Activated T-helper 2 cell treated with anti-CD3 and anti-CD28 coated beads, Interferon-gamma antibody, Interleukin-2, Interleukin-4, amounts not matched to agents 10 μg/mL and 5 μg/mL and 100 μg/mL, durations not matched to agents 14 hours and 24 hours and 36 hours (primary cell): ENCODE data around the gene GMEB2. TPM values are rescaled to one million over a fixed set of nuclear protein-coding genes. Genes with fewer than 3 reads are reported as not detected.

ENCODE experiments used
- DNase-seq: peaks from one replicate; pipeline ENCODE4 v3.0.0; 2021; ENCODE audit warnings: low spot score
- H3K27ac Mint-ChIP-seq: one replicate; pipeline ENCODE4 v1.8.0; 2021; ENCODE audit warnings: mixed read lengths
- H3K27me3 Mint-ChIP-seq: one replicate; pipeline ENCODE4 v1.8.0; 2021; ENCODE audit warnings: low read depth, mixed read lengths
- H3K36me3 Mint-ChIP-seq: one replicate; pipeline ENCODE4 v1.8.0; 2021; ENCODE audit warnings: low read depth, mixed read lengths
- H3K4me1 Mint-ChIP-seq: one replicate; pipeline ENCODE4 v1.8.0; 2021; ENCODE audit warnings: low read depth, mixed read lengths
- H3K4me3 Mint-ChIP-seq: one replicate; pipeline ENCODE4 v1.8.0; 2021; ENCODE audit warnings: low read depth, mild to moderate bottlenecking, moderate library complexity, mixed read lengths
- H3K9me3 Mint-ChIP-seq: one replicate; pipeline ENCODE4 v1.8.0; 2021; ENCODE audit warnings: mixed read lengths
- intact Hi-C: fragments of 100-400 bp; cut with micrococcal nuclease; formaldehyde crosslinking; loops from one replicate; pipeline ENCODE4 v1.15.1; 2023
- total RNA-seq: library from RNA; stranded (reverse); gene quantifications from 2 replicates; pipeline ENCODE4 v1.2.3, GENCODE V29; 2022

The GMEB2 gene
- total RNA-seq, 1 donor from 2014 or later, result 13.6 TPM

DNA sequence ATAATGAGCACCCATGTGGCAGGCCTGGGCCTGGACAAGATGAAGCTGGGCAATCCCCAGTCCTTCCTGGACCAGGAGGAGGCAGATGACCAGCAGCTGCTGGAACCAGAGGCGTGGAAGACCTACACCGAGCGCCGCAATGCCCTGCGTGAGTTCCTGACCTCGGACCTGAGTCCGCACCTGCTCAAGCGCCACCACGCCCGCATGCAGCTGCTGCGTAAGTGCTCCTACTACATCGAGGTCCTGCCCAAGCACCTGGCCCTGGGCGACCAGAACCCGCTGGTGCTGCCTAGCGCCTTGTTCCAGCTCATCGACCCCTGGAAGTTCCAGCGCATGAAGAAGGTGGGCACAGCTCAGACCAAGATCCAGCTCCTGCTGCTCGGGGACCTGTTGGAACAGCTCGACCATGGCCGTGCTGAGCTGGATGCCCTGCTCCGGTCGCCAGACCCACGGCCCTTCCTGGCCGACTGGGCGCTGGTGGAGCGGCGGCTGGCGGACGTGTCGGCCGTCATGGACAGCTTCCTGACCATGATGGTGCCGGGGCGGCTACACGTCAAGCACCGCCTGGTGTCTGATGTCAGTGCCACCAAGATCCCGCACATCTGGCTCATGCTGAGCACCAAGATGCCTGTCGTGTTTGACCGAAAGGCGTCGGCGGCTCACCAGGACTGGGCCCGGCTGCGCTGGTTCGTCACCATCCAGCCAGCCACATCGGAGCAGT, 71.1 kb downstream of the GMEB2 start:
- intact Hi-C loops, result no loop called here
- peaks cover 3% of the 10 kb centered on the region for H3K27me3 Mint-ChIP-seq
- H3K27ac Mint-ChIP-seq, result no peak overlapping the region
- peaks cover 8% of the 10 kb centered on the region for H3K4me1 Mint-ChIP-seq
- no peak for DNase-seq
- H3K4me3 Mint-ChIP-seq, result no peak overlapping the region
- H3K36me3 Mint-ChIP-seq, result peaks cover 12% of the 10 kb centered on the region
- H3K9me3 Mint-ChIP-seq, result no peaks in the 10 kb centered on the region

DNA sequence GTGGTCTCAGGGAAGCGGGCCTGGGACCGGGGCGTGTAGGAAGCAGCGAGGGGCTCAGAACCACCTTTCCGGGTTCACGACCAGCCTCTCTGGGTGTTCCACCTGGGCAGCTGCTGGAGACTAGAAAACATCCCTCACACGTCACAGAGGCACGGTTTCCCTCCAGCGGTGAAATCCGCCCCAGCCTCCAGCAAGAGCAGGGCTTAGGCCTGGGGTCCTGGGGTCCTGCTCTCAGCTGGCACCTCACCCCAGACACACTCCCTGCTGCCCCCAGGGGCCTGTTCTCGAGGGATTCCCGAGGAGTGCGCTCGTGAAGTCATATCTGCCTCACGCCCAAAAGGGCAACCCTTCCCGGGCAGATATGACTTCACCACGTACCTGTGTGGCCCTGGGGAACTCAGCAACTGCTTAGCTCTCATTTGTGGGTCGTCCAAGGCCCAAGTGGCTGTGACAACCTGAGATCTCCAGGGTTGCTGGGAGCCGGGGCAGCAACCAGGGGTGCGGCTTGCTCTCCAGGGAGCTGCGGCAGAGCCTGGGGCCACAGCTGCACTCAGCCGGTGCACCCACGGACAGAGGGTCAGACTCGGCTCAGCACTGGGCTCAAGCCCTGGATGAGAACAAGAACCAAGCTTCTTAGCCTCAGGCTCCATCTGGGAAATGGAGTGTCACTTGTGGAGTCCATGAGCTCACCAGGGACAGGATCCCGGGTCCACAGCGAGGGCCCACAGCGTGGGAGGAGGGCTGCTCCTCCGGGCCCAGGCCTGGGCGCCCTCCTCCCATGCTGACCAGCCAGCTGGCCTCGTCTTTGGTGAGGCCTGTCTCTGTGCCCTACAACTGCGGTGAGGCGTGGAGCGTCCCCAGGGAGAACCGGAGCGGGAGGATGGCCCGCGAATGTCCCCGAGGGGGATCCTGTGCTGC, 72.3 kb downstream of the GMEB2 start:
- peaks cover 6% of the 10 kb centered on the region for H3K36me3 Mint-ChIP-seq
- peaks cover 8% of the 10 kb centered on the region for H3K4me1 Mint-ChIP-seq
- H3K9me3 Mint-ChIP-seq, result no peaks in the 10 kb centered on the region
- intact Hi-C loops, result loop anchor here (5.0 kb wide), 1 partner anchor 692 kb away; the partner anchor contains the start of gene TCFL5
- peaks cover 7% of the 10 kb centered on the region for H3K27me3 Mint-ChIP-seq
- H3K27ac Mint-ChIP-seq, result no peak overlapping the region
- peak overlapping the region; percentile 37 for H3K4me3 Mint-ChIP-seq
- DNase-seq, result no peak

DNA sequence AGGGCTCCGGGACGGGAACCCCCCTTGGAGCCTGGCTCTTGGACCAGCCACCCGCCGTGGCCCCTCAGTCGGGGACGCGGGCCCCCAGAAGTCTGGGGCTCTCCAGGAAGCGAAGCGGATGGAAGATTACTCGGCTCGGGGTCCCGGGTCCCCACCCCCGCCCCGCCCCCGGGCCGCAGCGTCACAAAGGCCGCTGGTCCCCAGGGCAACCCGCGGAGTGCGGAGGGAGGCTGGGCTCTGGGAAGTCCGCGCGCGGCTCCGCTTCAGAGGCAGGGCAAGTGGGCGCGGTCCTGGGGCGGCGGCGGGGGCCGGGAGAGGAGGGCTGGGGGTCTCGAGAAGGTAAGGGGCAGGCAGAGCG, 73.0 kb downstream of the GMEB2 start, which contains the start of gene FNDC11:
TSS of gene FNDC11 (plus strand) at position 227 of the 358 bp plus-strand sequence. CDS start 1,505 bp downstream, outside the sequence.
- intact Hi-C loops, result loop anchor here (1.0 to 5.0 kb wide), 5 partner anchors 15 to 692 kb away; partner anchors contain the start of genes GMEB2, PPDPF and TCFL5
- peaks cover 3% of the 10 kb centered on the region for H3K36me3 Mint-ChIP-seq
- peak within 1 kb of the TSS; percentile 42 for H3K4me3 Mint-ChIP-seq
- H3K27ac Mint-ChIP-seq, result no peak within 1 kb of the TSS
- no peak for DNase-seq
- peaks cover 12% of the 10 kb centered on the region for H3K27me3 Mint-ChIP-seq
- H3K4me1 Mint-ChIP-seq, result peaks cover 8% of the 10 kb centered on the region
- H3K9me3 Mint-ChIP-seq, result no peaks in the 10 kb centered on the region

DNA sequence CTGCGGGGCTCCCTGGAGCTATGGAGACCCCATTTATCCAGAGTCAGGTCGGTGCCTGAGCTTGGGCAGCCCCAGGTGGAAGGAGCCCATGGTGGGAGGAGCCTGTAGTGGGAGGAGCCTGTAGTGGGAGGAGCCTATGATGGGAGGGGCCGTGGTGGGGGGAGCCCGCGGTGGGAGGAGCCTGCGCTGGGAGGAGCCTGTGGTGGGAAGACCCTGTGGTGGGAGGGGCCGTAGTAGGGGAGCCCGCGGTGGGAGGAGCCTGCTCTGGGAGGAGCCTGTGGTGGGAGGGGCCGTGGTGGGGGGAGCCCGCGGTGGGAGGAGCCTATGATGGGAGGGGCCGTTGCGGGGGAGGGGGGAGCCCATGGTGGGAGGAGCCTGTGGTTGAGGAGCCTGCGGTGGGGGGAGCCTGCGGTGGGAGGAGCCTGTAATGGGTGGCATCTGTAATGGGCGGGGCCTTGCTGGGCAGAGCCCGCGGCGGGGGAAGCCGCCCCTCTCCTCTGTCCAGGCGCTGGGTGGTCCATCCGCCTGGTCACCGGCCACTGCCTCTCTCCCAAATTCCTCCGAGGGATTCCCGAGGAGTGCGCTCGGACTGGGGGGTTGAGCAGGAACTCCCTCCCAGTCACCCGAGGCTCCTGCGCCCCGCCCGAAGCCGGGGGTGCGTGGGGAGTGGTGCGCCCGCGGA, 73.5 kb downstream of the GMEB2 start:
- Mint-ChIP-seq H3K4me1 (peaks cover 8% of the 10 kb centered on the region), H3K27ac (no peak overlapping the region), H3K4me3 (peak overlapping the region; percentile 42), H3K27me3 (peaks cover 15% of the 10 kb centered on the region), H3K36me3 (no peaks in the 10 kb centered on the region), H3K9me3 (no peaks in the 10 kb centered on the region)
- DNase-seq, result peak; percentile 84
- intact Hi-C loops, result loop anchor here (1.0 to 5.0 kb wide), 5 partner anchors 15 to 691 kb away; partner anchors contain the start of genes GMEB2, PPDPF and TCFL5

DNA sequence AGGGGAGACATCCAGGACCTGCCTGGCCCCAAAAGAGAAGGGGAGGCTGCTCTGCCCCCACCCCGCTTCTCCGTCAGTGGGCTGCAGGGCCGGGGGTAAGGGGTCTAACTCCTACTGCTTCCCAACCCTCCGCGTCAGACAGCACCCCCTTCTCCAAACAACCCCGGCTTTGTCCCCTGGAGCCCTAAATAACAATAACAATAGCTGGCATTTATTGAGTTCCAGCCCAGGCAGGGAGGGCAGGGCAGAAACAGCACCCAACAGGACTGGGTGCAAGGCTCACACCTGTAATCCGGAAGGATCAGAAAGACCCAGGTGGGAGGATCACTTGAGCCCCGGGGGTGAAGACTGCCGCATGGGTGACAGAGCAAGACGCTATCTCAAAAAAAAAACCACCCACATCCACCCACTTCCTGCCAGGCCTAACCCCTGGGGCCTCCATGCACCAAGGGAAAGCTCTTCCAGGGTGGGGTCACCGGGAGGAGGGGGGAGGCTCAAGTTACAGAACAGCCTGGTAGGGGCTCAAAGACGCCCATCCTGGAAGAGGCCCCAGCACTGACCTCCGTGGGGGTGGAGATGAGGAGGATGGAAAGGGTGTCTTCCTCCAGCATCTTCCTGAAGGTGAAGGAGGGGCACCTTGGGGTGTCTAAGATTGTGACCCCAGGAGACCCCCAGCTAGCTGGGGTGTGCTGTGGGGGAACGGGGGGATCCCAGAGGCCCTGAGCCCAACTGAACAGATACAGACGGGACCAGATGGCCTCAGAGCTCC, 74.2 kb downstream of the GMEB2 start:
- no peaks in the 10 kb centered on the region for H3K36me3 Mint-ChIP-seq
- peak overlapping the region; percentile 62 for H3K27ac Mint-ChIP-seq
- intact Hi-C loops, result loop anchor here (1.0 to 5.0 kb wide), 5 partner anchors 16 to 690 kb away; partner anchors contain the start of genes GMEB2, PPDPF and TCFL5
- H3K4me1 Mint-ChIP-seq, result peaks cover 8% of the 10 kb centered on the region
- no peaks in the 10 kb centered on the region for H3K9me3 Mint-ChIP-seq
- DNase-seq, result peak; percentile 66
- peak overlapping the region; percentile 55 for H3K4me3 Mint-ChIP-seq
- H3K27me3 Mint-ChIP-seq, result peaks cover 15% of the 10 kb centered on the region

DNA sequence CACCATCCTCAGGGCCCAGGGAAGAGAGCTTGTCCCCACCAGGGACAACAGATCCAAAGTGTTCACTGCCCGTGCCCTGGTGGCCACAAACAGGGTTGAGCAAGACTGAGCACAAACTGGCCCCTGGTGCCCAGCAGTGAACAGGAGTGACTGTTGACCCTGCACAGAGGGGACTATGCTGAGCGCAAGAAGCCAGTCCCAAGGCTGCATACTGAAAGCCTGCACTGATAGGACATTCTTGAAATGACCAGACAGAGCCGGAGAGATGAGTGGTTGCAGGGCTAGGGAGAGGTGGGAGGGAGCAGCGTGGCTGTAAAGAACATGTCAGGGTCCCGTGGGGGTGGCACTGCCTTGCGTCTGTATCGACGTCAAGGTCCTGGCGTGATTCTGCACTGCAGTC, 75.8 kb downstream of the GMEB2 start:
- H3K36me3 Mint-ChIP-seq, result no peaks in the 10 kb centered on the region
- no peaks in the 10 kb centered on the region for H3K9me3 Mint-ChIP-seq
- no peak overlapping the region for H3K27ac Mint-ChIP-seq
- intact Hi-C loops, result loop anchor here (5.0 kb wide), 1 partner anchor 689 kb away; the partner anchor contains the start of gene TCFL5
- H3K4me3 Mint-ChIP-seq, result no peak overlapping the region
- peaks cover 8% of the 10 kb centered on the region for H3K4me1 Mint-ChIP-seq
- DNase-seq, result no peak
- peaks cover 15% of the 10 kb centered on the region for H3K27me3 Mint-ChIP-seq

DNA sequence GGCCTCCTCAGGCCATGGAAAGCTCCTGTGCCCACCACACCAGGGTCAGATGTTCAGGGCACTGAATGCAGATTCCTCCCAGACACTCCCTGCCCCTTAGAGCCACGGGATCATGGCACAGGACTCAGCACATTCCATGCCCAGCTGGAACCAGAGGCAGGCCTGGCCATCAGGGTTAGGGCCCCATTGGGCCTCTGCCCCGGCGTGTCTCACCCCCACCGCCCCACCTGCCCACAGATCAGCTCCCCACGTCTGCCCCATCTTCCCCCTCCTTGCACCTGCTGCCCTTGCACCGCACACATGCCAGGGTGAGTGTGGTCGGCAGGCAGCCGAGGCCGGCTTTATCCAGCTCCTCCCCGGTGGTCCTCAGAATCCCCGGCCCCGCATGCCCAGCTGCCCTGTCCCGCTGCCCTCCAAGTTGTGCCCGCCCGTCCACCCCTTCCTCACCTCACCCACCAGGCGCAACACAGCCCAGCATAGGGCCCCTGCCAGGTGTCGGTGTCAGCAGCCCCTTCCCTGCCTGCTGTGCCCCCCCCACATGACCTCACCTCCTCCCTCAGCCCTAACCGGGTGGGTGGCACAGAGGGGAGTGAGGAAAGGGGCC, 77.1 kb downstream of the GMEB2 start:
- Mint-ChIP-seq H3K27me3 (peaks cover 18% of the 10 kb centered on the region), H3K4me1 (peaks cover 8% of the 10 kb centered on the region), H3K36me3 (no peaks in the 10 kb centered on the region), H3K27ac (no peak overlapping the region), H3K9me3 (no peaks in the 10 kb centered on the region), H3K4me3 (no peak overlapping the region)
- intact Hi-C loops, result loop anchor here (5.0 kb wide), 1 partner anchor 687 kb away; the partner anchor contains the start of gene TCFL5
- DNase-seq, result no peak

DNA sequence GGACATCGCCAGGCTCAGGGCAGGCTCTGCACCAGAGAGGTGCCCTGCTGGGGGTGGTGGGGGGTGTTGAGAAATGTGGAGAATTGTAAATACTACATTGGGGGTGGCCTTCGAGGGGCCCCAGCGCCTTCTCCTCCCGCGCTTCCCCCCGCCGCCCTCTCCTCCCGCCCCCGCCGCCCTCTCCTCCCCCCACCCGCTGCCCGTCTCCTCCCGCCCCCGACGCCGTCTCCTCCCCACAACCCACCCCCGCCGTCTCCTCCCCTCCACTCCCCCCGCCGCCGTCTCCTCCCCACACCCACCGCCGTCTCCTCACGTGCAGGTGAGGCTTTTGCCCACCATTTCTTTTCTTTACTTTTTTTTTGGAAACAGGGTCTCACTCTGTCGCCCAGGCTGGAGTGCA, 77.9 kb downstream of the GMEB2 start:
- intact Hi-C loops, result no loop called here
- H3K27me3 Mint-ChIP-seq, result peaks cover 18% of the 10 kb centered on the region
- H3K27ac Mint-ChIP-seq, result no peak overlapping the region
- no peaks in the 10 kb centered on the region for H3K36me3 Mint-ChIP-seq
- H3K9me3 Mint-ChIP-seq, result no peaks in the 10 kb centered on the region
- no peak overlapping the region for H3K4me3 Mint-ChIP-seq
- peaks cover 8% of the 10 kb centered on the region for H3K4me1 Mint-ChIP-seq
- DNase-seq, result no peak

DNA sequence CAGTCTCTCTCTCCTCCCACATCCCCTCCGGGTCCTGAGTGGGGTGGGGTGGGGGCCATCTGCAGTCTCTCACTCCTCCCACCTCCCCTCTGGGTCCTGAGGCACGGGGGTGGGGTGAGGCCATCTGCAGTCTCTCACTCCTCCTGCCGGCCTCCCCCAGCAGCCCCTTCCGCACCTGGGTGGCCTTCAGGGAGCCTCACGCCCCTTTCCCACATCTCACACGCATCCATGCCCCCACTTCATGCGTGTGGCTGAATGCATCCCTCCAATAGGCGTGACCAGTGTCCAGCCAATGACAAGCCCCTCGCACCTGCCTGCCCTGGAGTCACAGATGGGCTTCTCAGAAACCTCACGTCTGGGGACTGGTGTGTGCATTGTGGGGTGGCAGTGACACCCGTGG, 78.4 kb downstream of the GMEB2 start:
- Mint-ChIP-seq H3K4me3 (no peak overlapping the region), H3K27ac (no peak overlapping the region), H3K27me3 (peaks cover 19% of the 10 kb centered on the region), H3K36me3 (no peaks in the 10 kb centered on the region), H3K4me1 (peaks cover 8% of the 10 kb centered on the region), H3K9me3 (no peaks in the 10 kb centered on the region)
- intact Hi-C loops, result no loop called here
- no peak for DNase-seq

DNA sequence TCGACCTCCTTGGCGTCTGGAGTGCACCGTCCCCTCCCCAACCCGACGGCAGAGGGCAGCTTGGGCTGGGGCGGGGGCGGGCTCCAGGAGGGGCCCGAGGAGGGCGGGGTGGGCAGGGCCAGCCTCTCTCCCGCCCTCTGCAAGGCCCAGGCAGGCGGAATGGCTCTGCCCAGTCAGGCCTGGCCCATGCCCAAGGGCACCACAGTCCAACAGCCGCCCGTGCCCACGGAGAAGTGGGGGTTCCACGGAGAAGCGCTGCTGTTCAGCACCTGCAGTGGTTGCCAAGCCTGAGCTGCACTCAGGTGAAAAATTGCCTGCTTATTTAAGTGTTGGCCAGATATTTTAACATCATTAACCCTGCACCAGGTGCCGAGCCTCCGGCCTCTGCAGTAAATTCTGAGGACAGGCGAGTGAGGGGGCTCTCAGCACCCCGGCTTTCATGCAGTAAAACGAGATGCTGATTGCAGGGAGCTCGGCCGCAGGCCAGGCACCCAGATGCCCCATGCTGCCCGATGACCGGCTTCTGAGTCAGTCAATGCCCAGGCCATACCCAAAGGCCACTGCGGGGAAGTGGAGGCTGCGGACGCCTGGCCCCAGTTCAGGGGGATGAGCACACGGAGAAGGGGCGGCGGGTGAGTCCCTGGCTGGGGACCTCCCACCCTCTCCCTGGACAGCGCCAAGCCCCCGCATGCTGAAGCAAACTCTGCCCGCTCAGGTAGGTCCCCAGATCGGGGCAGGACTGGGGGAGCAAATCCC, 79.0 kb downstream of the GMEB2 start, which contains the start of gene SRMS:
TSS of gene SRMS (minus strand) at position 25 of the 756 bp plus-strand sequence. CDS start 286 bp downstream, outside the sequence.
- Mint-ChIP-seq H3K27me3 (peaks cover 19% of the 10 kb centered on the region), H3K9me3 (no peaks in the 10 kb centered on the region), H3K27ac (no peak within 1 kb of the TSS), H3K4me3 (no peak within 1 kb of the TSS), H3K4me1 (peaks cover 5% of the 10 kb centered on the region), H3K36me3 (no peaks in the 10 kb centered on the region)
- DNase-seq, result no peak
- intact Hi-C loops, result no loop called here
